Measurements from ENCODE around the gene TOR1AIP1. TPM values are rescaled to one million over a fixed set of nuclear protein-coding genes. Genes with fewer than 3 reads are reported as not detected.

The TOR1AIP1 gene
- total RNA-seq, 6 donors from 2014 or later = 19.9 to 65.0 (median 59.7) TPM

- ATAC-seq (ENCODE audit: low FRiP score in 2 of 2) (no peak), DNase-seq (no peak)
- 64 to 78% methylated on average over 2 of the region's 2 CpGs for WGBS, 2 donors
- Histone ChIP-seq H3K27ac (peak overlapping the region in 3 of 4 donors; percentile 6 to 24 (median 12)), H3K36me3 (peaks cover 6 to 36% (median 7%) of the 10 kb centered on the region in 4 donors), H3K9me3 (no peaks in the 10 kb centered on the region), H3K4me3 (no peak overlapping the region), H3K27me3 (no peaks in the 10 kb centered on the region), H3K4me1 (peaks cover 43 to 70% (median 58%) of the 10 kb centered on the region in 4 donors)
- no peak for TF ChIP-seq POLR2AphosphoS5 (IDR thresholded peaks at IDR 0.05)
- no peak for TF ChIP-seq EP300 (IDR thresholded peaks at IDR 0.05)
- TF ChIP-seq POLR2A (IDR thresholded peaks at IDR 0.05) = no peak
- no peak for TF ChIP-seq CTCF (IDR thresholded peaks at IDR 0.05)
Measured at GRCh38 chr1:179873438-179873851, 8.6 kb upstream of the TOR1AIP1 start.

GRCh38 chr1:179875596-179876299 is 6.3 kb upstream of the TOR1AIP1 start:
- peak overlapping the region; percentile 49 to 89 (median 79) for H3K27ac ChIP-seq
- ATAC-seq (ENCODE audit: low FRiP score in 2 of 2) = no peak

GRCh38 chr1:179876300-179876715 is 5.8 kb upstream of the TOR1AIP1 start:
- H3K9me3 ChIP-seq = no peaks in the 10 kb centered on the region
- H3K4me1 ChIP-seq = peaks cover 51 to 73% (median 63%) of the 10 kb centered on the region in 4 donors
- peak overlapping the region in 3 of 4 donors; percentile 60 to 80 (median 71) for H3K4me3 ChIP-seq
- ATAC-seq (ENCODE audit: low FRiP score in 2 of 2) (no peak), DNase-seq (no peak)
- H3K36me3 ChIP-seq = peaks cover 0 to 23% (median 0%) of the 10 kb centered on the region in 4 donors
- WGBS, 2 donors = 30 to 45% methylated on average over 3 of the region's 3 CpGs
- H3K27me3 ChIP-seq = no peaks in the 10 kb centered on the region
- TF ChIP-seq POLR2AphosphoS5 (IDR thresholded peaks at IDR 0.05) (no peak), POLR2A (IDR thresholded peaks at IDR 0.05) (no peak), EP300 (IDR thresholded peaks at IDR 0.05) (no peak), CTCF (IDR thresholded peaks at IDR 0.05) (no peak)
- peak overlapping the region; percentile 74 to 89 (median 79) for H3K27ac ChIP-seq

More at GRCh38 chr1:179875596-179876299, 6.3 kb upstream of the TOR1AIP1 start:
- Histone ChIP-seq H3K4me1 (peaks cover 45 to 73% (median 60%) of the 10 kb centered on the region in 4 donors), H3K9me3 (no peaks in the 10 kb centered on the region), H3K27me3 (no peaks in the 10 kb centered on the region), H3K36me3 (peaks cover 0 to 23% (median 0%) of the 10 kb centered on the region in 4 donors), H3K4me3 (peak overlapping the region in 3 of 4 donors; percentile 60 to 80 (median 71))
- DNase-seq = no peak
- 79 to 85% methylated on average over 4 of the region's 4 CpGs for WGBS, 2 donors
- TF ChIP-seq EP300 (IDR thresholded peaks at IDR 0.05) (no peak), POLR2AphosphoS5 (IDR thresholded peaks at IDR 0.05) (no peak), POLR2A (IDR thresholded peaks at IDR 0.05) (no peak), CTCF (IDR thresholded peaks at IDR 0.05) (no peak)

GRCh38 chr1:179877586-179878265 is 4.4 kb upstream of the TOR1AIP1 start, which contains the start of gene TOR1AIP2:
Gene TOR1AIP2, minus strand, starts transcription at chr1:179877803. Its CDS starts 25,138 bp downstream, at chr1:179852665.
- H3K4me1 ChIP-seq = peaks cover 47 to 59% (median 54%) of the 10 kb centered on the region in 4 donors
- no peaks in the 10 kb centered on the region for H3K9me3 ChIP-seq
- H3K27ac ChIP-seq = peak within 1 kb of the TSS; percentile 74 to 89 (median 79)
- peak; percentile 96 for DNase-seq
- peak; percentile 85 to 89 for ATAC-seq (ENCODE audit: low FRiP score in 2 of 2)
- TF ChIP-seq CTCF (IDR thresholded peaks at IDR 0.05) = peak in 3 of 6 experiments; percentile 8 to 12 (median 9)
- TF ChIP-seq POLR2AphosphoS5 (IDR thresholded peaks at IDR 0.05) = peak; percentile 98 to 99
- TF ChIP-seq POLR2A (IDR thresholded peaks at IDR 0.05) = peak; percentile 79 to 97 (median 94)
- peak in 1 of 4 donors; percentile 36 for TF ChIP-seq EP300 (IDR thresholded peaks at IDR 0.05)
- peaks cover 0 to 17% (median 0%) of the 10 kb centered on the region in 4 donors for H3K36me3 ChIP-seq
- 4 to 7% methylated on average over 19 to 31 of the region's 31 CpGs for WGBS, 2 donors
- H3K4me3 ChIP-seq = peak within 1 kb of the TSS; percentile 60 to 83 (median 76)
- H3K27me3 ChIP-seq = no peaks in the 10 kb centered on the region
